AG09309 (cell line): ENCODE data around the gene MBP.

Source experiments
- DNase-seq: peaks from one replicate; pipeline ENCODE4 v3.0.0-alpha.2; 2010; ENCODE audit warnings: low read depth
- H3K4me3 ChIP-seq: 2 replicates; pipeline ENCODE4 v1.5.1; 2011; ENCODE audit warnings: mild to moderate bottlenecking, low read depth, low read length, moderate library complexity; ENCODE audit not compliant: control insufficient read depth
- CTCF ChIP-seq: IDR thresholded peaks from 2 replicates; pipeline ENCODE4 v1.5.1; 2011; ENCODE audit warnings: mild to moderate bottlenecking, low read depth, low read length, inconsistent platforms; ENCODE audit not compliant: insufficient read depth, control insufficient read depth; ENCODE audit errors: missing control alignments

The MBP gene

GRCh38 chr18:77132369-77133050 lies at the start of gene MBP:
TSS of gene MBP (minus strand) at chr18:77132783. CDS start at chr18:77105261, 27,522 bp downstream.
- TF ChIP-seq CTCF = no peak
- peak within 1 kb of the TSS; percentile 43 for H3K4me3 ChIP-seq
- no peak for DNase-seq

GRCh38 chr18:77181950-77182707 lies 49.5 kb upstream of the MBP start:
- no peak for TF ChIP-seq CTCF
- H3K4me3 ChIP-seq = no peak overlapping the region
- DNase-seq = no peak

- DNase-seq = no peak
- no peak overlapping the region for H3K4me3 ChIP-seq
- no peak for TF ChIP-seq CTCF
Measured at GRCh38 chr18:77178559-77178958, 46.0 kb upstream of the MBP start.

GRCh38 chr18:77177009-77177408 lies 44.4 kb upstream of the MBP start:
- no peak overlapping the region for H3K4me3 ChIP-seq
- no peak for TF ChIP-seq CTCF
- no peak for DNase-seq

GRCh38 chr18:77173275-77174030 lies 40.9 kb upstream of the MBP start:
- TF ChIP-seq CTCF = no peak
- DNase-seq = no peak
- no peak overlapping the region for H3K4me3 ChIP-seq

GRCh38 chr18:77170890-77171410 lies 38.4 kb upstream of the MBP start:
- no peak for DNase-seq
- no peak for TF ChIP-seq CTCF
- no peak overlapping the region for H3K4me3 ChIP-seq
